NCI-H1930 (cell line): ENCODE data around the gene SGCD.

ENCODE experiments used
- DNase-seq, 2 experiments: peaks; one replicate each; lab custom pipeline; 2025; lab: John Stamatoyannopoulos, UW

Gene SGCD

DNA sequence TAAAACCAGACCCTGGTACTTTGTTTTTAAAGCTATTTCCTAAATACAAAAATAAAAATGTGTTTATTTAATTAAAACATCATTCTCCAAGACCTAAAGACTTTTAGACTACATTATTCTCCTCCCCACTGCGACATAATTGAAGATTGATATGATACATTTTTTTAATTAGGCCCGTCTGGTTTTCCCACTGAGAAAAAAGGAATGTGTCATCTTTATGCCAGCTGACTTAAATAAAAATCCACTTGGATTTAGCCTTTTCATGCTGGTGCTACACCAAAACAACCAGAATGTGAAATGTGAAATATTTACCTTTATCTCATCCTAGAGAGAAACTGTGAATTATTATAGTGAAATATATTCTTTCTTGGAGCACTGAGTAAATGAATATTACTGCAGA, 367.6 kb downstream of the SGCD start:
- DNase-seq, result no peak

DNA sequence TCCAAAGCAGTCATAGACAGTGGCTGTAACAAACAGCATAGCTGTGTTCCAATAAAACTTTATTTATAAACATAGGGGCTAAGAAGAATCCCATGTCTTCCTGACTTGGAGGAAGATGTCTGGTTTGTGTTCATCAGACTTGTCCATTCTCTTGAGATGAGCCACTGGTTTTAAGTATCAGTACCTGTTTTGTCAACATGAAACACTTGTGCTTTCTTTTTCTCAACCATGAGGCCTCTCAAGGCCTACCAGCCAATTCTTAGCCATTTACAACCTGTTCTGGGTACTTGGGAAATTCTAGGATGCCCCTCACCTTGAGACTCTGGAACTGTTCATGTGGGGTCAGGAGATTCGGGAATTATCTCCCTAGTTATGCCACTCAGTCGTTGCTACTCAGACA, 368.8 kb downstream of the SGCD start:
- DNase-seq, result no peak

DNA sequence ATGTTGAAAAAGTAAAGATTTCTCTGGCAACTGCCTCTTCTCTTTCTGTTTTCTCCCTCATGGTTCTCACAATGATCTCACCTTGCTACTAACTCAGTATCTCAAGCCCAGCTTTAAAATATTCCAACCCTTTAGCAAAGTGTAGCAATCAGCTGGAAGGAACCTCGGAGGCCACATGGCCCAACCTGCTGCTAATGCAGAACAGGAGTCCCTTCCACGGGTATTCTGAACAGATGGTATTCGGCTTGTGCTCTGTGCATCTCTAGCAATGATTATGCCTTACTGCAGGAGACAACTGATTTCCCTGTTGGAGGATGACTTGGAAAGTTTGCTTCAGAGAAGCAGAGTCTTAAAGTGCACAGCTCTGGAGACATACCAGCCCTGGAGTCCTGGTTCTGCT, 371.4 kb downstream of the SGCD start:
- DNase-seq, result no peak

DNA sequence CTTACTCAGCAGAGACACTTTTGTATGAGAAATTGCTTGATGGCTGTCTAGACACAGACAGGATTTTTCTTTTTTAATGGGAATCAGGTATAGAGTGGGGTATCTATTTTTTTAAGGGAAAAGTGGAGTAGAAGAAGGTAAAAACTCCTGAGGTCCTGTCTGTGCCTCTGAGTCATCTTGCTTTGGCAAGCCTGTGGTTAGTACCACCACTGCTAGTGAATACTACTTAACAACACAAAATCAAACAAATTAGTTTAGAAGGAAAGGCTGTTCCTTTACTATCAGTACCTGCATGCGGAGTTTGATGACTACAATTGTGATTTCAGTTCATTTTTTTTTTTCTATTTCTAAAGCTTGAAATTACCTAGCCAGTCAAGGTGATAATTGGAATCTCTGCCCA, 372.2 kb downstream of the SGCD start:
- DNase-seq, result no peak

DNA sequence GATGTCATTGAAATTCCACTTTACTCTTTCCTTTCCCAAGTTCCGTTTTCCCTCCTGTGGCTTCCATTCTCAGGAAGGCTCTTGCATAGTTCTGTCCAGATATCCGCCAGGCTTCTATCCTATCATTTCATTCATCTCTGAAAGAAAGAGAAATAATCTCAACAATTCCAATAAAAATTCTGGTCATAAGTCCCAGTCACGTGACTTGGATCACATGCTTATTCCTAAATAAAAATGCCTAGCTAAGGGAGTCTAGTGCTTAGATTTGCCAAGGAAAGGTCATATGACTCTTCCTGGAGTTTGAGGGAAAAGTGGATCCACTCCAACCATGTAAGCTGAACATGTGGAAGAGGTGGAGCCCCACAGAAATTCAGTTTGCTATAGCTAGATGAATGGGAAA, 377.2 kb downstream of the SGCD start:
- DNase-seq, result no peak

DNA sequence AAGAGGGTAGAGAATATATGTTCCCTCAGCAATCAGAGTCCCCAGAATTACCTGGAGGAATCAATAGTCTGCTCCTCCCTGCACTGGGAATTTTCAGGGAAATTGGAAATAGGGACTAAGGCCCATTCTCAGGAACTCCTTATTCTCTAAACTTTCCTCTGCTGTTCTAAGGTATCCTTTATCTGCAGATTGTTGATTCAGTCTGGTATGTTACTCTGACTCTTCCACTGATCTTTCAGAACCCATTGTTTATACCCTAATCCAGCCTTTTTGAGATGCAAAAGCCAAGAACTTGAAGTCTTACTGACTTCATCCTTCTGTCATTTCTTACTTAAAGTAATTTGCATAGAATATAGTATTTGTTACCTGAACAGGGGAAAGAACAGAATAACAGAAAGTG, 379.7 kb downstream of the SGCD start:
- no peak for DNase-seq

DNA sequence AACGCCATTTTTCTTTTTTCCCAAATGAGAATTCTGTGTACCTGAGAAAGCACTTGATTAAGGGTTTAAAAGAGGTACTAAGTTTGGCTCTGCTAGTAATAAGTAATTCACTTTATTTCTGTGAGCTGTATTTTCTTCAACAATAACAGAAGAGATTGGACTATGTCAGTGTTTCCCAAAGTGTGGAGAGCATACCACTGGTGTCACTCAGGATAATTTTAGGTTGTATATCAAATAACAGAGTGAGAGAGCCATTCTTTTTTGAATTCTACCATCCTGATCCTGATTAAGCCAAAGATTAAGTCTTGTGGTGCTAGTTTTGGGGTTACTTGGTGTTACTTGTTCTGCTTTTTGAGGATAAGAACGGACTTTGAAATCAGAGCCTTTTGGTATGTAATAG, 380.8 kb downstream of the SGCD start:
- DNase-seq, result no peak

DNA sequence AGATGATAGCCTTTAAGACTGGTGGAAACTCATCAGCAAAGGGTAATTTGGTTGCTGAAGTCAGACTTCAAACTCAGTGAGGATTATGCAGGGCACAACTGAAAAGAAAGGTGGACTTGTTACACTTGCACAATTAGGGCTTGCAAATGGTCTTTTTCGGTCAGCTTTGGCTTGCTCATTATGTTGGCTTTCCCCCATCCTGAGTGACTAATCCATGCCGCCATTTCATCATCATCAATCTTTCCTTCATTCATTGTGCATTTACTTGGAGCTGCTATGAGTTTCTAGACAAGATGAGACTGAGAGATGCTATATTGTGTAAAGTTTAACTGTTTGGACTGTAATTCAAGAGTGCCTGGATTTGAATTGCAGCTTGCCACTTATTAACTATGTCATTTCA, 388.3 kb downstream of the SGCD start:
- no peak for DNase-seq

DNA sequence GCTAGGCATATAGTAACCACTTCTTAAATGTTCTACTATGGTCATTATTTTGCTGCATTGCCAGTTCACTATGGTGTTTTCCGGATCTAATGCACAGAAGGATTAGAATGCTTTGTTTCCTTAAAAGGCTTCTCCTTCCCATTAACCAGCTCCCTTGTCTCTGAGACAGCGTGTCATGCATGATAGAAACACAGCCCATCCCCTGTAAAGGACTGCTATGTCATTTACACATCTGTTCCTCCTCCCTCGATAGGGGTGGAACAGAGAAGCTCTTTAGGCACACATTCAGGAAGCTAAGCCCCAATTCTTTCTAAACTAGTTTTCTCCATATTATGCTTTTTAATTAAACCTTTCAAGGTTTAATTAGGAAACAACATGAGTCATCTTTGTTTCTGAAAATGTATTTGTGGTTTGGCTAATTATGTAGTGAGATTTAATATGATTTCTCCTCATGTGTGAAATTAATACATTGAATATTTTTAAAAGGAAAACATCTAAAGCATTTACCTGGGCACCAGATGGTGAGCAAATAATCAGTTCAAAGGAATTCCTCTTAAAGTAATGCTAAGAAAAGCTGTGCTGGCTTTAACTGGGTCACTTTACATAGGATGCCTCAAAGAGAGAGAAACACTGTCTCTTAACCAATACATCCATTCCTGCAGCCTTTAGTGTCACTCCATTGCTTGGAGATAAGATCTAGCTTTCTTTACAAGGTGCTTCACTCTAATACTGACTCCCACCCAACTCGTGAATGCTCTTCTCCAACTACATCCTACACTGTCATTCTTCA, 389.8 kb downstream of the SGCD start:
- no peak for DNase-seq

DNA sequence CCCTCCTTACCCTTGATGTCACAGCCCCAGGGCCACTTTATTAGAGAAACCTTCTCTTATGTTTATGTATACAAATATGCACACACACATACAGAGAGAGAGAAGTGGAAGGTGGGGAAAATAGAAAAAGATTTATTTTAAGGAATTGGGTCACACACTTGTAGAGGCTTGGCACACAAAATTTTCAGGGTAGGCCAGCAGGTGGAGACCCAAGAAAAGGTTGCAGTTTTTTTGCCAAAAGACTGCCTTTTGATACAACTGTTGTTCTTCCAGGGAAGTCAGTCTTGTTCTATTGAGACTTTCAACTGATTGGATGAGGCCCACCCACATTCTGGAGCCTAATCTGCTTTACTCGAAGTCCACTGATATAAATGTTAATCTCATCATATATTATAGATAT, 392.0 kb downstream of the SGCD start:
- no peak for DNase-seq

DNA sequence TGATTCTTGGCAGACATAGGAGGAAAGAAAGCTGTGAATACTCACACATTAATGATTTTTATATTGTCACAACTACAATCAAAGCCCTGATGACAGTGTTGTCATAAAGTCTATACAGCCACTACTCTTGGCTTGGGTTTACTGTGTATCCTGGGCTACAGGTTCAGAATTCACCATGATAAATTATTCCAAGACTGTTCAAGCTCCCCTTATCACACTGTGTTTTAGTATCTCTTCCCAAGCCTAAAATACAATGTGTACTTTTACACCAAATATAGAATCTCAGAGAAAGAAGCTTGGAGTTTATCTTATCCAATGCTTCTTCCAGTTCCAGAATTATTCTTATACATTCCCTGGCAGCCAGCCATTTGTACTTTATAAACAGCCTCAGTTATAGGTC, 395.4 kb downstream of the SGCD start:
- no peak for DNase-seq

DNA sequence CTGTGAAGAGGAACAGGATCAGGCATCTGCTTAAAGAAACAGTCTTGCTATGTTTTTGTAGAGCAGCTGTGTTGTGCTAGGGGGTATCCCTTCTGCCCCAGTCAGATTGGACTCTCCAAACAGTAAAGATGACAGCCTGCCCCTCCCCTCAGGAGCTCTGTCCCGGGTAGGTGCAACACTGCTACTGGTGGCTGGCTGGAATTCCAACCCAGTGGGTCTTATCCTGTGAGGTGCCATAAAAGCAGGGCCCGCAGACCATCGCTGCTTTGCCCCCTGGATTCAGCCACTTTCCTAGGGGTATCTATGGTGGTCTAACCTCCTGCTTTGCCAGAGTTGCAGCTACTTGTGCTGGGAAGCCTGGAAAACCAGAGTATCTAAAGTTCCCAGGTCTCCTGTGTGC, 408.5 kb downstream of the SGCD start:
- no peak for DNase-seq

DNA sequence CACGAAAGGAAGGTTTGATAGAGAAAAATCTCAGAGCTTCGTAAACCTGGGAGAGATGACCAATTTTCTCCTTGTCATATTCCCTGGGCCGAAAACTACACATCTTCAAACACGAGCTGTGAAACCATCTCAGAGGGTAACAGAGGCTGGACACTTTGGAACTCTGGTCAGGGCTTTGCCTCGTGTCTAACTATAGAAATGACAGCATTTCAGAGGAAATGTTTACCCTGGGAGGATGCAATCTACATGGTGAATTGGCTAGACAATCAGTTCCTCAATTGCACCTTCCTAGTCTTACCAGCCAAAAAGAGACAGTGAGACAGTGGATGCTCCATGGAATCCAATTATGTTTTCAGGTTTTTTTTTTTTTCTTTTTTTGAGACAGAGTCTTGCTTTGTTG, 414.6 kb downstream of the SGCD start:
- no peak for DNase-seq

DNA sequence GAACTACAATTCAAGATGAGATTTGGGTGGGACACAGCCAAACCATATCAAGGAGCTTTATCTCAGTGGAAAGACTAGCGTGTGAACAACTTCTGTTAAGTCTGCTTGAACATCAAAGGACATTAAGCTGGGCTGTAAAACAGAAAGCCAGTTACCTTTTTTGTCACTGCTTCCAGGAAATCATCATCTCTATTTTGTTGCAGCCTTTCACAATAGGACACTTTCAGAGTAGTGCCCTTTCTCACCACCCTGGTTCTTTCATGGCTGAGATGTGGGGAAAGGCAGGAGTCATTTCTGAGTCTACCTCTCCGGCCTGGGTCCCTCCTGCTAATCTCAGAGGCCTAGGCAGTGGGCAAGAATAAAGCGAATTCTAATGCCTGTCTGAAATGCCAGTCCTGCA, 426.9 kb downstream of the SGCD start:
- DNase-seq, result no peak

DNA sequence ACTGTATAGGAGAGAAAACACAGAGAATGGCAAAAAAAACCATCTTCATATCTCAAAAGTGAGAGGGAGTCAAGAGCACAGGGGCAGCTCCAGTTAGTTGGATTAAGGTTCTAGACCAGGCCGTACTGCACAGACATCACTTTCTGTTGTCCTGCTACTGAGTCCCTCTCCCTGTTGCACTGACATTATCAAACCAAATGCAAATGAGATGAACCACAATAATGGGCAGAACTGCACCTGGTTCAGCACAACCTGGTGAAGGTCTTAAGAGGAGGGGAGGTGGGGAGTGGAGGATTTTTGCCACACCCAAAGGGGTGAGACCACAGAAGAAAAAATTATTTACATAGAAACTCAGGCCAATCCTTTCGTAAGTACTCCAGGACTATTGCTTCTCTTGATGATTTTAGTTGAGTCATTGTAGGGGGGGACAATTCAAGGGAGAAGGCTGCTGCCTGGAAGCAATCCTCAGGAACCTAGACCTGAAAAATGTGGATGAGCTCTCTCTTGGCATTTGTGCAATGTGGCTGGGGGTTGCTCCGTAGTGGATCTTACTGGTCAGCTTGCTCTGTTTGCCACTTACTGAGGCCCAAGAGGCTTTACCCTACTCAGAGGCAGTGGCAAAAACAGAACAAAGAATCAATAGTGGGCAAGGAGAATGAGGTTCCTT, 428.6 kb downstream of the SGCD start:
- no peak for DNase-seq

DNA sequence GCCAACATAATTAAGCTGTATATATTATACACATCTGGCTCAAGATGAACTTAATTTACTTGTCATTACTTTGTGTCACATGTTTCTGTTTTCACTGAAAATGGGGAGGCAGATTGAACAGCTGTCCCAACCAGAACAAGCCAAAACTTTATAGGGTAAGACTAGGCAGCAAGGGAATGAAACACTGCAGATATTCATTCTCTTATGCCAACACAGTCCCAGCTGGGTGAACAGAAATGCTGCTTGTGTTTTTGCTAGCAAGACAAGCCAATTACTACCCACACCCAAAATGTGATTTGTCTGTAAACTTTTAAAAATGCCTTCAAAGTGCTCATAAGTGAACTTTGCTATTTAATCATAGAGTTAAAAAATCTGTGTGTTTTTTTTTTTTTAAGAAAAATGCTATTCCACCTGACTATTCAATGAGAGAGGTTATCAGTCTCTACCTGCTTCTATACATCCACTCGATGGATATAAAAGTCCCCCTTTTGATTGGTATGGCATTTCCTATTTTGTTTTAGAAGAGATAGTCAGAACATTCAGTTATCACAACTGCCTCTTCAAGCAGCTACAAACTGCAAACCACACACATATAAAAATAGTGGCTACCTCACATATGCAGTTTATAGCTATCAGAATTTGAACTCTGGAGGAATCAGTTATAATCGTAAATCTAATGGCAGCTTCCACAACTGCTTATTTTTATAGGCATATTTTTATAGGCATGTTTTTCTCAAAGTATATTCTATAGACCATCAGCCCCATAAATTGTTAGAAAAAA, 431.2 kb downstream of the SGCD start:
- no peak for DNase-seq

DNA sequence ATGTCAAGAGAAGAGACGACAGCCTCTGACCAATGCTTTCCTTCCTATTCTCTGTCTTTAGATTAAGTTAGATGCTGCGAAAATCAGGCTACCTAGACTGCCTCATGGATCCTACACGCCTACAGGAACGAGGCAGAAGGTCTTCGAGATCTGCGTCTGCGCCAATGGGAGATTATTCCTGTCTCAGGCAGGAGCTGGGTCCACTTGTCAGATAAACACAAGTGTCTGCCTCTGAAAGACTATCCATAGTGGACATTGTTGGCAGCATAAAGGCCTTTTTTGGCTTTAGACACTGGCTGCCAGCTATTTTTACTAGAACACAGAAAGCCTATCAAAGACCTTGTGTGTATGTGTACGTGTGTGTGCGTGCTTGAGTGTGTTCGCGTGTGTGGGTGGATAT, 432.2 kb downstream of the SGCD start:
- no peak for DNase-seq

DNA sequence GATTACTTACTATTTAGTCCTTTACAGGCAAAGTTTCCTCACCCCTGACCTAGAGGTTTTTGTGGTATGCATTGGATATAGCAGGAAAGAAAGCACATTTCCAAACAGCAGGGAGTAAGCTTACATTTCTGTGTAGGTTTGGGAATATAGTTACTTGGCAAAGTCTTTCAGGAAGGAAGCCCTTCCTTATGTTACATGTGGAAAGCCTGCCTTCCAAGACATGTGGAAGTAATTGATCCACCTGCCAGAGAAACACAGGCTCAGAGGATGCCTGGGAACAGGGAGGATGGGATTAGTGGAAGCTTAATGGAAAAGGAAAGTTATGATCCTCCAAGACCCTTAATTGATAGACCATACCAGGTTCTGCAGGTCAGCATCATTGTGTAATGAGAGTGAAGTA, 435.8 kb downstream of the SGCD start:
- DNase-seq, result no peak

DNA sequence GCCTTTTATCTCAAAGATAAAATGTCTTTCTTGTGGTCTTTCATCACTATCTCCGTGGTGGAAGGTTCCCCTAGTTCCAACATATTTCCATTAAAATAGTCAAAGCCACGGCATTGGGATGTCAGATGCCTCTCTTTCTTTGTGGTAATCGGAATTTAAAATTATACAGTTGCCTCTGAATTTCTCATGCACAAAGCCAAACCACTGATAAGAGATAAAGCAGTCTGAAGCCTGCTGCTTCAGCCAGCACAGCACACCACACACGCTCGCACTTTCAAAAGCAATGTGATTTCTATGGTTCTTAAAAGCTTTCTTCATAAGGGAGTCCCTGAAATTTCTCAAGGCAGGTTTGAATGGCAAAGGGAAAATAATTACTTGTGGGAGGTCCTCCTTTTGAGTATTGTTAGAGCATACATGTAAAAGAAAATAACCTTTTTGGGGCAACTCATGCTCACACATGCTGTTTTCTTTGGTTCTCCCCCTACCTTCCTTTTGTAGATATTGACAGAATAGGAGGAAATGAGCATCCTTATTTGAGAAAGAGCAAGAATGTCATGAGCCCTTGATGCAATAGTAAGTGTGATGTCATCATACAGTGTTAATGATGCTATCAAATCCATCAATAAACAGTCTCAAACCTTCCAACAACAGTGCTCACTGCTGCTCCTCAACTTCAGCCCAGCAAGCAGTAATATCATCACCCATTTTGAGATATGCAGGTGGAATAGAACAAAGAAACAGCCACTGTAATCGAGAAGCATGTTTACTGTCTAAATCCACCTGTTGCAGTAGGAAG, 437.4 kb downstream of the SGCD start:
- no peak for DNase-seq

DNA sequence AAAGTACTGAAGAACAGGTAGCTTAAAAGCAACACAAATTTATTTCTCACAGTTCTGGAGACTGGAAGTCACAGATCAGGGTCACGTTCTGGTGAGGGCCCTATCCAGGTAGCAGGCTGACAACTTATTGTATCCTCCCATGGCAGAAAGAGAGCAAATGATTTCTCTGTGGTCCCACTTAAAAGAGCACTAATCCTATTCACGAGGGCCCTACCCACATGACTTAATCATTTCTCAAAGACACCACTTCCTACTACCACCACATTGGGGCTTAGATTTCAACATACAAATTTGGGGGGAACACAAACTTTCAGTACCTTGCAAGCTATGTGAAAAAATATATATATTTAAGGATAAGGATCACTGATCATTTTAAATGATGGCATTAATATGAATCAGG, 447.3 kb downstream of the SGCD start:
- no peak for DNase-seq

DNA sequence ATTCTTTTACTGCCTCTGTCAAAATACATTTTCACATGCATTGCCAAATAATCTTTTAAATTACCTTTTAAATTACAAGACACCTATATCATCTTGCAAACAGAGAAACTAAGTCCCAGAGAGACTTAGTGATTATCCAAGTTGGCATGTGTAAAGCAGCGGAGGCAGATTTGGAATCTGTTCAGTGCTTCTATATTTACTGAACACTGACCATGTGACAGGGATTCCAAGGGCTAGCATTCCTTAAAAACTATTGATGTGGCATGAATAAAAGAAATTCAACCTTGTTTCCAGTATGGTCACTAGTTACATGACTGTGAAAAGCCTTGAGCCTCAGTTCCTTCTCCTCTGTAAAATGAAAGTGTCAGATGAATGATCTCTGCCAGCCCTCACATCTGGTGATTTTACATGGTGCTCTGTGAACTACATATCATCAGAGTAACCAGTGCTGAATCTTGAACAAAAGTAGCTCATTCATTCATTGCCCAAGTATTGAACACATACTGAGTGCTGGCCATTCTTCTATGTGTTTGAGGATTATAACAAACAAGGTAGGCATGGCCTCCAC, 451.3 kb downstream of the SGCD start:
- DNase-seq, result no peak

DNA sequence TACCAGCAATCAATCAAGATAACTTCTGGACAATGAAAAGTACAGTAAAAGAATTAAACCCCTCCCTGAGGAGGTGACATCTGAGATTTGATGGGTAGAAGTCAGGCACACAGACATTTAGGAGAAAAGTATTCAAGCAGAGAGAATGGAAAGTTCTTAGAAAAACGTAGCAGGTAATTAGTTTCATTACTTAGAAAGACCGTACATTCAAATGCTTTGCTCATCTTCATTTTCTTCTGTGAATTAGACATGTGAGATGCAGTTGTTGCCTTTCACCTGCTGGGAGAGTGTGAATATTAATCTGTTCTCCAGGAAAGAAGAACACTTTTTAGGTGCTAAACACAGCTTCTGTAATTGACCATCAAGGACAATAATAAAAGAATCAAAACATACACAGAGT, 451.8 kb downstream of the SGCD start:
- DNase-seq, result no peak
